ENCODE measurements around the gene ANKH.

DNA sequence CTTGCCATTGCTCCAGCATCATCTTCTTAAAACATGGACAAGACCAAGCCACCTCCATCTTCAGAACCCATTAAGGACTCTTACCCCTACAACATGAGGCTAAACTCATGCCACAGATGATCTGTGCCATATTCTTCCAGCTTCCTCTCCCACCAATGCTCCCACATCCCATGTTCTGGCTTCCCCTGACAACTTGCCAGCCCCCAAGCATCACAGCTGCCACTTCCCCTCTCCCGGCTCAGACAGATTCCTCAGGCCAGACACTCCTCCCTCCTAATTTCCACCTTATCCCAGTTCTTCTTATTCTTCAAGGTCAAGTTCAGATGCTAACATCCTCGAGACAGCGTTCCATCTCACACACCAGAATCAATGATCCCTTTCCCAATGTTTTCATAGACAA lies 57.8 kb downstream of the ANKH start:
- TF ChIP-seq FOXP2 (optimal IDR thresholded peaks at IDR 0.05; ENCODE audit: control extremely low read depth, extremely low read length, insufficient read depth) = no peak
- TF ChIP-seq POLR2AphosphoS5 (IDR thresholded peaks at IDR 0.05; ENCODE audit: borderline replicate concordance, low read depth, low read length) = no peak

Measured in SK-N-MC (cell line).